Panc1 (cell line): ENCODE measurements around the gene MINDY4. TPM values are rescaled to one million over a fixed set of nuclear protein-coding genes. Genes with fewer than 3 reads are reported as not detected.

ENCODE experiments used
- ATAC-seq: fragments of 200-7000 bp; cut with Tn5 transposase; 2 replicates; pipeline ENCODE4 v1.9.1; 2020; ENCODE audit warnings: mild to moderate bottlenecking, moderate library complexity
- BruUV-seq: library from RNA; stranded (reverse); fragments of 400-500 nt; replicated peaks from 2 replicates; lab custom pipeline; 2021; lab: Mats Ljungman, UMichigan
- CTCF ChIA-PET: fragments of 300-600 bp; sonication (Branson Sonifier 250); formaldehyde crosslinking; loops from one replicate; lab custom pipeline; 2022; ENCODE audit warnings: antibody characterized with exemption; lab: Charles Lee
- POLR2A ChIA-PET: fragments of 300-600 bp; sonication (Branson Sonifier 250); formaldehyde crosslinking; loops from one replicate; lab custom pipeline; 2022; ENCODE audit warnings: antibody characterized with exemption; lab: Charles Lee
- DNase-seq: peaks from one replicate; pipeline ENCODE4 v3.0.0-alpha.2; 2010; ENCODE audit warnings: low read depth, low spot score
- H3K27ac ChIP-seq: 2 replicates; pipeline ENCODE4 v1.5.1; 2011; ENCODE audit warnings: mild to moderate bottlenecking, low read length, inconsistent platforms
- H3K27me3 ChIP-seq: fragments of 200-500 bp; sonication (Bioruptor generic); 2 replicates; pipeline ENCODE4 v1.6.0; 2014; ENCODE audit warnings: low read length, inconsistent platforms; ENCODE audit not compliant: control insufficient read depth, insufficient read depth
- H3K36me3 ChIP-seq: fragments of 200-500 bp; sonication (Bioruptor generic); 2 replicates; pipeline ENCODE4 v1.5.1; 2014; ENCODE audit warnings: inconsistent platforms, mild to moderate bottlenecking, low read length, moderate library complexity; ENCODE audit not compliant: control insufficient read depth, insufficient read depth
- H3K4me1 ChIP-seq: 2 replicates; pipeline ENCODE4 v1.5.1; 2011; ENCODE audit warnings: inconsistent platforms, mild to moderate bottlenecking, low read length, moderate library complexity; ENCODE audit not compliant: control insufficient read depth, insufficient read depth
- H3K4me3 ChIP-seq, 2 experiments: 2 replicates each; pipeline ENCODE4 v1.5.1; 2011 to 2012; ENCODE audit warnings: low read depth in 2 of 2, low read length in 2 of 2, mild to moderate bottlenecking in 2 of 2, inconsistent platforms in 1 of 2, moderate library complexity in 1 of 2
- H3K9me3 ChIP-seq: fragments of 200-500 bp; sonication (Bioruptor generic); 2 replicates; pipeline ENCODE4 v1.5.1; 2014; ENCODE audit warnings: low read depth, mild to moderate bottlenecking, inconsistent platforms, low read length, moderate library complexity; ENCODE audit not compliant: control insufficient read depth, insufficient read depth
- CTCF ChIP-seq: fragments of 450-650 bp; IDR thresholded peaks from 2 replicates; pipeline ENCODE4 v1.5.1; 2017; ENCODE audit warnings: mild to moderate bottlenecking
- POLR2AphosphoS5 ChIP-seq: IDR thresholded peaks from 2 replicates; pipeline ENCODE4 v1.6.1; 2012; ENCODE audit warnings: mild to moderate bottlenecking, low read depth, low read length, moderate library complexity
- REST ChIP-seq, 2 experiments: IDR thresholded peaks; 2 replicates each; pipeline ENCODE4 v1.6.1; 2011 to 2012; ENCODE audit warnings: low read depth in 2 of 2, control low read depth in 1 of 2, low read length in 1 of 2, mild to moderate bottlenecking in 1 of 2, moderate library complexity in 1 of 2; ENCODE audit not compliant: insufficient read depth in 1 of 2
- SIN3A ChIP-seq: IDR thresholded peaks from 2 replicates; pipeline ENCODE4 v1.6.1; 2012; ENCODE audit warnings: low read depth, mild to moderate bottlenecking, low read length, moderate library complexity, borderline replicate concordance; ENCODE audit not compliant: insufficient read depth
- TCF7L2 ChIP-seq: IDR thresholded peaks from 2 replicates; pipeline ENCODE4 v1.6.1; 2011; ENCODE audit warnings: mild to moderate bottlenecking, low read depth, low read length, inconsistent platforms
- in situ Hi-C: cut with HindIII; loops from 2 replicates; pipeline ENCODE4 v1.10.0; 2016; ENCODE audit warnings: low sequenced_read_pairs, low pct_unique_long_range_greater_than_20kb
- intact Hi-C: fragments of 100-400 bp; cut with micrococcal nuclease; formaldehyde crosslinking; loops from one replicate; pipeline ENCODE4 v1.10.0; 2022; ENCODE audit not compliant: unreplicated experiment
- total RNA-seq: library from RNA; stranded (reverse); gene quantifications from one replicate; pipeline ENCODE4 v1.2.1, GENCODE V29; 2021; ENCODE audit not compliant: unreplicated experiment

MINDY4 gene
- total RNA-seq, 1 experiment from 2014 or later: 6.2 TPM

- no TSS peak for BruUV-seq
- CTCF ChIA-PET: no interaction called here
- no peak for TF ChIP-seq SIN3A
- TF ChIP-seq TCF7L2: no peak
- no peak for TF ChIP-seq POLR2AphosphoS5
- TF ChIP-seq REST (IDR thresholded peaks at IDR 0.05; ENCODE audit: insufficient read depth in 1 of 2, low read depth in 2 of 2, low read length in 1 of 2): no peak
- TF ChIP-seq CTCF: no peak
- DNase-seq (no peak), ATAC-seq (no peak)
- no peaks in the 10 kb centered on the region for H3K27me3 ChIP-seq
- no peak overlapping the region for H3K4me3 ChIP-seq
- no peak overlapping the region for H3K27ac ChIP-seq
- in situ Hi-C loops: no loop called here
- H3K36me3 ChIP-seq: no peaks in the 10 kb centered on the region
- POLR2A ChIA-PET: no interaction called here
- no peaks in the 10 kb centered on the region for H3K4me1 ChIP-seq
- intact Hi-C loops: loop anchor here (10.0 kb wide), 1 partner anchor 102 kb away; no protein-coding TSS in a partner anchor
- H3K9me3 ChIP-seq: no peaks in the 10 kb centered on the region
Observed at GRCh38 chr7:30906515-30907240, 135.5 kb downstream of the MINDY4 start.

GRCh38 chr7:30907527-30908267 is 136.5 kb downstream of the MINDY4 start:
- in situ Hi-C loops: no loop called here
- no peak for DNase-seq
- no TSS peak for BruUV-seq
- Histone ChIP-seq H3K9me3 (no peaks in the 10 kb centered on the region), H3K4me3 (no peak overlapping the region), H3K4me1 (no peaks in the 10 kb centered on the region), H3K27ac (no peak overlapping the region), H3K27me3 (no peaks in the 10 kb centered on the region), H3K36me3 (no peaks in the 10 kb centered on the region)
- ATAC-seq: no peak
- POLR2A ChIA-PET: no interaction called here
- intact Hi-C loops: loop anchor here (10.0 kb wide), 1 partner anchor 103 kb away; no protein-coding TSS in a partner anchor
- TF ChIP-seq REST (IDR thresholded peaks at IDR 0.05; ENCODE audit: insufficient read depth in 1 of 2, low read depth in 2 of 2, low read length in 1 of 2) (no peak), SIN3A (no peak), TCF7L2 (no peak), CTCF (no peak), POLR2AphosphoS5 (no peak)
- CTCF ChIA-PET: interaction anchor here (0.8 kb wide), 1 partner anchor 10 kb away, joined by 4 read pairs; no protein-coding TSS in a partner anchor
